NCI-H2196 treated with DMSO at 0.1 percent for 48 hours (cell line): ENCODE data around the gene NLGN4Y.

Experiments used
- DNase-seq: peaks from one replicate; lab custom pipeline; 2025; ENCODE audit not compliant: unreplicated experiment; lab: John Stamatoyannopoulos, UW

Gene NLGN4Y

GRCh38 chrY:14644157-14644952, 120.0 kb downstream of the NLGN4Y start:
- DNase-seq = no peak

- no peak for DNase-seq
These were observed 154.9 kb downstream of the NLGN4Y start for GRCh38 chrY:14679181-14679580.

GRCh38 chrY:14694543-14694942, 170.2 kb downstream of the NLGN4Y start:
- DNase-seq = no peak

- DNase-seq = no peak
These were observed 183.8 kb downstream of the NLGN4Y start for GRCh38 chrY:14708158-14708557.

GRCh38 chrY:14741596-14741995, 217.3 kb downstream of the NLGN4Y start:
- no peak for DNase-seq

- DNase-seq = no peak
These were observed 224.0 kb downstream of the NLGN4Y start for GRCh38 chrY:14748329-14748728.

GRCh38 chrY:14755571-14755970, 231.2 kb downstream of the NLGN4Y start:
- no peak for DNase-seq

GRCh38 chrY:14762903-14763302, 238.6 kb downstream of the NLGN4Y start:
- DNase-seq = no peak

GRCh38 chrY:14763600-14763999, 239.3 kb downstream of the NLGN4Y start:
- no peak for DNase-seq

- no peak for DNase-seq
These were observed 253.9 kb downstream of the NLGN4Y start for GRCh38 chrY:14778208-14778607.

- no peak for DNase-seq
These were observed 268.8 kb downstream of the NLGN4Y start for GRCh38 chrY:14793104-14793503.

- no peak for DNase-seq
These were observed 269.3 kb downstream of the NLGN4Y start for GRCh38 chrY:14793674-14794073.

GRCh38 chrY:14798010-14798409, 273.7 kb downstream of the NLGN4Y start:
- DNase-seq = no peak

GRCh38 chrY:14801096-14801495, 276.8 kb downstream of the NLGN4Y start:
- no peak for DNase-seq

- no peak for DNase-seq
These were observed 277.8 kb downstream of the NLGN4Y start for GRCh38 chrY:14802125-14802524.

GRCh38 chrY:14804041-14804440, 279.7 kb downstream of the NLGN4Y start:
- no peak for DNase-seq

GRCh38 chrY:14818452-14818851, 294.1 kb downstream of the NLGN4Y start:
- no peak for DNase-seq

- DNase-seq = no peak
These were observed 297.9 kb downstream of the NLGN4Y start for GRCh38 chrY:14822201-14822600.

GRCh38 chrY:14822906-14823305, 298.6 kb downstream of the NLGN4Y start:
- DNase-seq = no peak

GRCh38 chrY:14824583-14824982, 300.3 kb downstream of the NLGN4Y start:
- DNase-seq = no peak

GRCh38 chrY:14825728-14826127, 301.4 kb downstream of the NLGN4Y start:
- DNase-seq = no peak

GRCh38 chrY:14828531-14828930, 304.2 kb downstream of the NLGN4Y start:
- no peak for DNase-seq

- DNase-seq = no peak
These were observed 305.1 kb downstream of the NLGN4Y start for GRCh38 chrY:14829366-14829885.
